B cell (primary cell): ENCODE measurements around the gene ADAMTS16. TPM values are rescaled to one million over a fixed set of nuclear protein-coding genes. Genes with fewer than 3 reads are reported as not detected.

Experiments used
- ATAC-seq: fragments of 200-7000 bp; cut with Tn5 transposase; one replicate; pipeline ENCODE4 v1.10.0; 2021; ENCODE audit warnings: low read depth, mild to moderate bottlenecking, moderate number of reproducible peaks, moderate library complexity
- CTCF ChIA-PET: fragments of 350-600 bp; sonication (Branson Sonifier 250); formaldehyde crosslinking; loops from one replicate; lab custom pipeline; 2021; ENCODE audit warnings: antibody characterized with exemption, inconsistent platforms; lab: Charles Lee
- POLR2A ChIA-PET: fragments of 350-600 bp; sonication (Branson Sonifier 250); formaldehyde crosslinking; loops from one replicate; lab custom pipeline; 2021; ENCODE audit warnings: antibody characterized with exemption; lab: Charles Lee
- DNase-seq: peaks from one replicate; pipeline ENCODE4 v3.0.0; 2013
- H2AFZ ChIP-seq: 2 replicates; pipeline ENCODE4 v1.6.1; 2012; ENCODE audit warnings: mild to moderate bottlenecking, low read depth, low read length; ENCODE audit not compliant: insufficient read depth, poor library complexity, severe bottlenecking
- H3K27ac ChIP-seq, 2 donors: 1 replicate in 1 of 2; 2 replicates in 1 of 2; pipeline ENCODE4 v1.5.1; 2012 to 2013; ENCODE audit warnings: low read length in 2 of 2, mild to moderate bottlenecking in 2 of 2, moderate library complexity in 1 of 2
- H3K27me3 ChIP-seq, 4 experiments: fragments of 200-600 bp in 1 of 4; sonication (generic) in 1 of 4; replicated peaks in 1 of 4; 1 replicate in 2 of 4; 2 replicates in 2 of 4; pipeline versions ENCODE4 v1.6.1 to v1.7.0; 2013 to 2016; ENCODE audit warnings: low read length in 3 of 4, mild to moderate bottlenecking in 2 of 4, mixed read lengths in 1 of 4, moderate library complexity in 1 of 4; ENCODE audit not compliant: insufficient read depth in 4 of 4, control insufficient read depth in 3 of 4; ENCODE audit errors: control extremely low read depth in 1 of 4
- H3K36me3 ChIP-seq, 2 experiments: replicated peaks in 1 of 2; 1 replicate in 1 of 2; 2 replicates in 1 of 2; pipeline versions ENCODE4 v1.6.1 to v1.7.1; 2013; ENCODE audit warnings: low read length in 1 of 2; ENCODE audit not compliant: insufficient read depth in 2 of 2, control insufficient read depth in 1 of 2; ENCODE audit errors: control extremely low read depth in 1 of 2, extremely low read depth in 1 of 2
- H3K4me1 ChIP-seq, 2 donors: fragments of 200-600 bp in 1 of 2; sonication (generic) in 1 of 2; 1 replicate in 1 of 2; 2 replicates in 1 of 2; pipeline versions ENCODE4 v1.5.1 to v1.6.1; 2013 to 2017; ENCODE audit warnings: low read length in 2 of 2; ENCODE audit not compliant: control insufficient read depth in 2 of 2, insufficient read depth in 2 of 2
- H3K4me2 ChIP-seq: replicated peaks from 2 replicates; pipeline ENCODE3; 2012; ENCODE audit warnings: mild to moderate bottlenecking, low read depth, low read length; ENCODE audit not compliant: poor library complexity, severe bottlenecking
- H3K4me3 ChIP-seq, 5 experiments: fragments of 200-600 bp in 1 of 5; sonication (generic) in 1 of 5; 1 replicate in 3 of 5; 2 replicates in 2 of 5; pipeline versions ENCODE4 v1.5.1 to v1.7.0; 2011 to 2016; ENCODE audit warnings: low read length in 4 of 5, mild to moderate bottlenecking in 4 of 5, low read depth in 2 of 5, control low read depth in 1 of 5, moderate library complexity in 1 of 5; ENCODE audit not compliant: insufficient read depth in 1 of 5; ENCODE audit errors: control extremely low read depth in 1 of 5, extremely low read depth in 1 of 5
- H3K79me2 ChIP-seq: fragments of 200-600 bp; sonication (generic); one replicate; pipeline ENCODE4 v1.6.0; 2016; ENCODE audit warnings: low read length; ENCODE audit not compliant: control insufficient read depth, insufficient read depth
- H3K9ac ChIP-seq: fragments of 200-600 bp; sonication (generic); 2 replicates; pipeline ENCODE4 v1.6.1; 2017; ENCODE audit warnings: mild to moderate bottlenecking, low read length, moderate library complexity
- H3K9me3 ChIP-seq, 3 donors: one replicate each; pipeline versions ENCODE4 v1.6.1 to v1.7.1; 2013; ENCODE audit warnings: low read length in 2 of 3; ENCODE audit not compliant: control insufficient read depth in 2 of 3, insufficient read depth in 1 of 3; ENCODE audit errors: control extremely low read depth in 1 of 3
- H4K20me1 ChIP-seq: 2 replicates; pipeline ENCODE4 v1.6.0; 2012; ENCODE audit warnings: mild to moderate bottlenecking, low read length; ENCODE audit not compliant: insufficient read depth, control insufficient read depth, poor library complexity, severe bottlenecking
- H3K27ac Mint-ChIP-seq: one replicate; pipeline ENCODE4 v1.8.0; 2021; ENCODE audit warnings: mixed read lengths
- H3K27me3 Mint-ChIP-seq: one replicate; pipeline ENCODE4 v1.8.0; 2021; ENCODE audit warnings: mixed read lengths
- H3K4me1 Mint-ChIP-seq: one replicate; pipeline ENCODE4 v1.8.0; 2021; ENCODE audit warnings: mixed read lengths
- H3K4me3 Mint-ChIP-seq: one replicate; pipeline ENCODE4 v1.8.0; 2021; ENCODE audit warnings: mixed read lengths
- H3K9me3 Mint-ChIP-seq: one replicate; pipeline ENCODE4 v1.8.0; 2022; ENCODE audit warnings: mixed read lengths; ENCODE audit not compliant: insufficient read depth
- EZH2 ChIP-seq: IDR thresholded peaks from 2 replicates; pipeline ENCODE4 v1.6.1; 2012; ENCODE audit warnings: borderline replicate concordance, low read depth, mild to moderate bottlenecking, moderate library complexity, low read length; ENCODE audit not compliant: insufficient read depth, poor library complexity, severe bottlenecking
- WGBS: methylation state at CpG from one replicate; pipeline ENCODE4 v1.1.5; 2013; ENCODE audit warnings: missing lambda C conversion rate; ENCODE audit not compliant: insufficient coverage; 5-methylcytosine and 5-hydroxymethylcytosine counted together
- intact Hi-C: fragments of 100-400 bp; cut with micrococcal nuclease; formaldehyde crosslinking; loops from one replicate; pipeline ENCODE4 v1.10.0; 2022
- polyA plus RNA-seq: library from polyadenylated mRNA; depleted of rRNA; stranded (reverse); fragments of >200 nt; gene quantifications from 2 replicates; pipeline ENCODE4 v1.2.3, GENCODE V29; 2012
- total RNA-seq, 2 donors: library from RNA; stranded (reverse); fragments of 120-200 nt in 1 of 2; gene quantifications; 1 replicate in 1 of 2; 2 replicates in 1 of 2; pipeline versions ENCODE4 v1.2.3 to v1.2.4, GENCODE V29; 2013 to 2022
- TF ChIP-seq, protein P1 (sequence below): fragments of 200-600 bp; IDR thresholded peaks from one replicate; pipeline ENCODE4 v1.8.0; 2022; ENCODE audit warnings: antibody characterized with exemption, mild to moderate bottlenecking

ADAMTS16 gene
- total and polyA plus RNA-seq, 2 donors (not counting 1 experiment from before 2014, with no cell fraction given), result not detected

DNA sequence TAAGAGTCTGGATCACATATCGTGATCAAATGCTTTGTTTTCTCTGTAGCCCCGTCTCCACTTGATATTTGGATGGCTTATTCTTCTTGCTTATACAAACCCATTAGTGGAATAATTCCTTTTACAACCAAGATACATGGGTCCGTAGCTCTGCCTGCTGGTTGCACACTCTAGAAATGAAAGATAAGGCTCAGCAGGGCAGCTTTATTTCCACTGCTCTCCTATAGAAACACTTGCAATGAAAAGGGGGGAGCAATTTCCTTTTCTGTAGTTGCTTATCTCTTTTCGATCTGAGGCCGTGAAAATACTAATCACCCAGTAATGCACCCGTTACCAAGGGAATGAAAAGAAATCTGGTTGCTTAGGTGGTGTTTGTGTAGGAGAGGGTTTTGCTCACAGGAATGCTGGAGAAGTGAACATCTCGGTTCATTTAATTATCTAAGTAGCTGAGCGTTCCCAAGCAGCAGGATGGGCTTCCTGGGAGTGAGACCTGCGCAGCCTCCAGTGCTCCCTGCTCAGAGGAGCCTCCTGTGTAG is 131.7 kb downstream of the ADAMTS16 start:
- no peaks in the 10 kb centered on the region for H3K4me1 ChIP-seq
- H3K27ac ChIP-seq, result no peak overlapping the region
- no peak overlapping the region for H3K4me3 ChIP-seq
- no peaks in the 10 kb centered on the region for H3K79me2 ChIP-seq
- no peak overlapping the region for H2AFZ ChIP-seq
- WGBS, result 100% methylated on average over 4 of the region's 9 CpGs
- H3K4me3 Mint-ChIP-seq, result no peak overlapping the region
- H3K27me3 ChIP-seq, result no peaks in the 10 kb centered on the region
- ChIA-PET POLR2A (no interaction called here), CTCF (no interaction called here)
- ATAC-seq (no peak), DNase-seq (no peak)
- H3K9ac ChIP-seq, result no peak overlapping the region
- peaks cover 0 to 38% (median 0%) of the 10 kb centered on the region in 3 donors for H3K9me3 ChIP-seq
- H3K4me2 ChIP-seq, result no peak overlapping the region
- H3K27me3 Mint-ChIP-seq, result no peaks in the 10 kb centered on the region
- intact Hi-C loops, result no loop called here
- no peak overlapping the region for H3K27ac Mint-ChIP-seq
- H4K20me1 ChIP-seq, result no peaks in the 10 kb centered on the region
- no peaks in the 10 kb centered on the region for H3K9me3 Mint-ChIP-seq
- no peaks in the 10 kb centered on the region for H3K4me1 Mint-ChIP-seq
- H3K36me3 ChIP-seq, result no peaks in the 10 kb centered on the region
- TF ChIP-seq, protein P1, sequence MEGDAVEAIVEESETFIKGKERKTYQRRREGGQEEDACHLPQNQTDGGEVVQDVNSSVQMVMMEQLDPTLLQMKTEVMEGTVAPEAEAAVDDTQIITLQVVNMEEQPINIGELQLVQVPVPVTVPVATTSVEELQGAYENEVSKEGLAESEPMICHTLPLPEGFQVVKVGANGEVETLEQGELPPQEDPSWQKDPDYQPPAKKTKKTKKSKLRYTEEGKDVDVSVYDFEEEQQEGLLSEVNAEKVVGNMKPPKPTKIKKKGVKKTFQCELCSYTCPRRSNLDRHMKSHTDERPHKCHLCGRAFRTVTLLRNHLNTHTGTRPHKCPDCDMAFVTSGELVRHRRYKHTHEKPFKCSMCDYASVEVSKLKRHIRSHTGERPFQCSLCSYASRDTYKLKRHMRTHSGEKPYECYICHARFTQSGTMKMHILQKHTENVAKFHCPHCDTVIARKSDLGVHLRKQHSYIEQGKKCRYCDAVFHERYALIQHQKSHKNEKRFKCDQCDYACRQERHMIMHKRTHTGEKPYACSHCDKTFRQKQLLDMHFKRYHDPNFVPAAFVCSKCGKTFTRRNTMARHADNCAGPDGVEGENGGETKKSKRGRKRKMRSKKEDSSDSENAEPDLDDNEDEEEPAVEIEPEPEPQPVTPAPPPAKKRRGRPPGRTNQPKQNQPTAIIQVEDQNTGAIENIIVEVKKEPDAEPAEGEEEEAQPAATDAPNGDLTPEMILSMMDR, result no peak
- TF ChIP-seq EZH2, result no peak

DNA sequence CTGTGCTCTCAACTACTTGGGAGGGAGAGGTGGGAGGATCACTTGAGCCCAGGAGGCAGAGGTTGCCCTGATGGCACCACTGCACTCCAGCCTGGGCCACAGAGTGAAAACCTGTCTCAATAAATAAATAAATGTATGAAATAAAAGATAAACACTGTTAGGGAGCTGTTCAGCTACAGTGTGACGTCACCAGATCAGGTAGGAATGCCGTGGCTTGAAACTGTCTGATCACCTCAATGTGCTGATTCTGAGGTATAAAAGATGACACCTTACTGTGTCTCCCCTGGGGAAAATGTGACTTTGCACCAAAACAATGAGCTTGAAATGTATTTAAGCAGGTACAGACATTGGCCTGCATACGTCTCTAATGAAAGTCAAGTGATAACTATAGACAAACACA is 133.3 kb downstream of the ADAMTS16 start:
- H3K36me3 ChIP-seq, result no peaks in the 10 kb centered on the region
- DNase-seq (no peak), ATAC-seq (no peak)
- intact Hi-C loops, result no loop called here
- no peaks in the 10 kb centered on the region for H3K4me1 ChIP-seq
- ChIA-PET POLR2A (no interaction called here), CTCF (no interaction called here)
- TF ChIP-seq EZH2, result no peak
- TF ChIP-seq, protein P1, result no peak
- Mint-ChIP-seq H3K4me1 (no peaks in the 10 kb centered on the region), H3K27ac (no peak overlapping the region), H3K4me3 (no peak overlapping the region), H3K27me3 (no peaks in the 10 kb centered on the region), H3K9me3 (no peaks in the 10 kb centered on the region)
- no peaks in the 10 kb centered on the region for H4K20me1 ChIP-seq
- no peak overlapping the region for H3K27ac ChIP-seq
- H3K27me3 ChIP-seq, result no peaks in the 10 kb centered on the region
- H3K4me2 ChIP-seq, result no peak overlapping the region
- H3K4me3 ChIP-seq, result no peak overlapping the region
- H2AFZ ChIP-seq, result no peak overlapping the region
- H3K9ac ChIP-seq, result no peak overlapping the region
- H3K9me3 ChIP-seq, result peaks cover 0 to 24% (median 0%) of the 10 kb centered on the region in 3 donors
- no peaks in the 10 kb centered on the region for H3K79me2 ChIP-seq
- WGBS, result 100% methylated on average over 2 of the region's 3 CpGs
